Thyroid gland (tissue), 4 donors: ENCODE data around the gene ENPP3.
"Not testable (repeated sequence)": the region's sequence is repeated elsewhere in the genome, so short reads cannot be mapped to it uniquely, and the experiment has no call there.

Source experiments
- POLR2A ChIP-seq, 2 donors: fragments of 450-650 bp; IDR thresholded peaks; one replicate each; pipeline ENCODE4 v1.6.1; 2017; ENCODE audit warnings: antibody characterized with exemption in 2 of 2, mild to moderate bottlenecking in 2 of 2, moderate library complexity in 1 of 2
- TF ChIP-seq, protein P1 (sequence below), 6 experiments: fragments of 200-600 bp in 3 of 6; fragments of 450-650 bp in 3 of 6; sonication (generic) in 3 of 6; IDR thresholded peaks; one replicate each; pipeline ENCODE4 v1.5.1; 2016 to 2019; ENCODE audit warnings: antibody characterized with exemption in 6 of 6, mild to moderate bottlenecking in 2 of 6, inconsistent platforms in 1 of 6, moderate library complexity in 1 of 6

DNA sequence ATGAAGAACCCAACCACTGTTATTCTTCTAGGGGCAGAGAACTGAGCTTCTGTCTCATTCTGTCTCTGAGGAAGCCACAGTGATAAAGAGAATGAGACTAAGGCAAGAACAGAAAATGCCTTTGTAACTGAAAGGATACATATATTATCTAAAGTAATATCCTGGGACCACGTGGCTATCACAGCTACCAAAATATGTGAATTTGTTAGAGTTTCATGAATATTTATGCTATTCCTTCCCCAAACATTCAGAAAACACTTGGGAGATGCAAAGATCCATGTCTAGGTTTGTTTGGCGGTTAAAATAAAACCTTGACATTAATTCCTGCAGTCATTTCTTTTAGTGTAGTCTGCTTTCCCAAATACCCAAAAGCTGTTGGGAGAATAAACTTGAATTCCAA is 66.8 kb downstream of the ENPP3 start:
- TF ChIP-seq, protein P1, sequence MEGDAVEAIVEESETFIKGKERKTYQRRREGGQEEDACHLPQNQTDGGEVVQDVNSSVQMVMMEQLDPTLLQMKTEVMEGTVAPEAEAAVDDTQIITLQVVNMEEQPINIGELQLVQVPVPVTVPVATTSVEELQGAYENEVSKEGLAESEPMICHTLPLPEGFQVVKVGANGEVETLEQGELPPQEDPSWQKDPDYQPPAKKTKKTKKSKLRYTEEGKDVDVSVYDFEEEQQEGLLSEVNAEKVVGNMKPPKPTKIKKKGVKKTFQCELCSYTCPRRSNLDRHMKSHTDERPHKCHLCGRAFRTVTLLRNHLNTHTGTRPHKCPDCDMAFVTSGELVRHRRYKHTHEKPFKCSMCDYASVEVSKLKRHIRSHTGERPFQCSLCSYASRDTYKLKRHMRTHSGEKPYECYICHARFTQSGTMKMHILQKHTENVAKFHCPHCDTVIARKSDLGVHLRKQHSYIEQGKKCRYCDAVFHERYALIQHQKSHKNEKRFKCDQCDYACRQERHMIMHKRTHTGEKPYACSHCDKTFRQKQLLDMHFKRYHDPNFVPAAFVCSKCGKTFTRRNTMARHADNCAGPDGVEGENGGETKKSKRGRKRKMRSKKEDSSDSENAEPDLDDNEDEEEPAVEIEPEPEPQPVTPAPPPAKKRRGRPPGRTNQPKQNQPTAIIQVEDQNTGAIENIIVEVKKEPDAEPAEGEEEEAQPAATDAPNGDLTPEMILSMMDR (IDR thresholded peaks at IDR 0.05), result not testable (repeated sequence)
- TF ChIP-seq POLR2A (IDR thresholded peaks at IDR 0.05), result not testable (repeated sequence)
